DMS153 (cell line): Measurements from ENCODE around the gene VIP.
"Not testable (repeated sequence)": the region's sequence is repeated elsewhere in the genome, so short reads cannot be mapped to it uniquely, and the experiment has no call there.

Experiments
- DNase-seq: peaks from one replicate; lab custom pipeline; 2025; lab: John Stamatoyannopoulos, UW

Gene VIP

DNA sequence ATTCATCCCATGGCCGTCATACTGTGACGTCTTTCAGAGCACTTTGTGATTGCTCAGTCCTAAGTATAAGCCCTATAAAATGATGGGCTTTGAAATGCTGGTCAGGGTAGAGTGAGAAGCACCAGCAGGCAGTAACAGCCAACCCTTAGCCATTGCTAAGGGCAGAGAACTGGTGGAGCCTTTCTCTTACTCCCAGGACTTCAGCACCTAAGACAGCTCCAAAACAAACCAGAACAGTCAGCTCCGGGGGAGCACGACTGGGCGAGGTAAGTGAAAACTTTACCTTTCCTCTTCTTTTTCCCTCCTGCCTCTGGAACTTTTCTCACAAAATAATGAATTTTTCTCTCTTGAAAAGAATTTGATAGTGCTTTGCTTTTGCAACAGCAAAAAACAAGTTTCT is at the start of gene VIP:
Gene VIP (plus strand): TSS at position 104 of the 400 bp plus-strand sequence. CDS start 1,381 bp downstream, outside the sequence.
- no peak for DNase-seq

DNA sequence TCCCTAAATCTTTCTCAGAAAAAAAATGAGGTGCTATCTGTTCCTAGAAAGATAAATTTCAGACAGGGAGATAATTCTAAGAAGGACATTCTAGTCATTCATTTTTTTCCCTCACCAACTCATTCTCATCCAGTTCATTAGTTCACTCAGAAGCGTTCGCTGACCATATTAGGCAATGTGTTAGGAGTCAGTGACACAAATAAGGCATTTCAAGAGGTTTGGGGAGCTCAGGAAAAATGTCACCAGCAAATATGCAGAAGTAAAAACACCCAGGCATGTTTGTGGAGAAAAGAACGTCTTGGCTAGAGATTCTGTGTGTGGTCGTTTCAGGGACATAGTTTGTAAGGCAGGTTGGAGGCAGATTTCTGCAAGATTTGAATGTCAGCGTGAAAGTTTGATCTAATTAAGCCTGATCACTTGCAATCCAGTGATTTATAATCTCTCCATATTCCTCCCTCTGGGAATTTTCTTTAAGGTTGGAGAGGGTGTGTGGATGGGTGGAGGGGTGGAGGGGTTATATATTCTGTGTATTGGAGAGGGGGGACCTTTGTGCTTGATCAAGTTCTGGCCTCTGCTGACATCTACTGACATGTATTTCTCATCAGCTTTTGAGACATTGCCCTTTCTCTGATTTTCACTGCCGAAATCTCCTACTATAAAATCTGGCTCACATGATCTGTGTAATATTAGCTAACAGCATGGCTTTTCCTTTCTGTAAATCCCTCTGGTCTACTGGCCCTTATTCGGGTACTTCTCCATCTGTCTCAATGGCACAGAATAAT is 49.3 kb upstream of the VIP start:
- no peak for DNase-seq

DNA sequence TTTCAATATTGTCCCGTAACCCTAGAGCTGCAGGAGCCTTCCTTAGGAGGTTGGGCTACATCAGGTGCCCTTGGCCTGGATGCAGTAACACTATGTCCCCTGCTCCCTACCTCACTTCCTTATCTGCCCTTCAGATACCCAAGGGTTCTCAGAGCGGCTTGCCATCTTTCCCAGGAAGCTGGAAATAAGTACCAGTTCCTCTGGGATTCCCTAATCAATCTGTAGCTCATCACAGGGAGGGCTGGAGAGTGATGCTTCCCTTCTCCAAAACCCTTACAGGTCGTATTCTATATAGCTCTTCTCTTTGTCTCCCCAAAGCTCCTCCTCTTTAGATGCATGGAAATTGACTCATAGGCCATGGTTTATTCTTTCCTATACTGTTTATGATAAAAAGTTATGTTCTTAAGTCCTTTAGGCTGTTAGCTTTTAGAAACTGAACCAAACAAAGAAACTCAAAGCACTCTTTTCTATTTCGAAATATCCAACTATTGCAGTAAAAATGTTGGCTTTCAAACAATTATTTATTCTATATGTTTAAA is 48.7 kb upstream of the VIP start:
- DNase-seq, result no peak

DNA sequence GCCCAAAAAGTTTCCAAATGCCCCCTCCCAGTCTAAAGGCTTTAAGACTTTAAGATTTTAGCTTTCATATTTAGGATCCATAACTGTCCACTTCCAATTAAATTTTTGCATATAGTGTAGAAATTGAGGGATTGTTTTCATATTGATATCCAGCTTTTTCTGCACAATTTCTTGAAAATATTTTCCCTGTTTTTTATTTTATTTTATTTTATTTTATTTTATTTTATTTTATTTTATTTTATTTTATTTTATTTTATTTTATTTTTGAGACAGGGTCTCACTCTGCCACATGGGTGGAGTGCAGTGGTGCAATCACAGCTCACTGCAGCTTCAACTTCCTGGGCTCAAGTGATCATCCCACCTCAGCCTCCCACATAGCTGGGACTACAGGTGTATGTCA is 46.8 kb upstream of the VIP start:
- DNase-seq, result not testable (repeated sequence)

DNA sequence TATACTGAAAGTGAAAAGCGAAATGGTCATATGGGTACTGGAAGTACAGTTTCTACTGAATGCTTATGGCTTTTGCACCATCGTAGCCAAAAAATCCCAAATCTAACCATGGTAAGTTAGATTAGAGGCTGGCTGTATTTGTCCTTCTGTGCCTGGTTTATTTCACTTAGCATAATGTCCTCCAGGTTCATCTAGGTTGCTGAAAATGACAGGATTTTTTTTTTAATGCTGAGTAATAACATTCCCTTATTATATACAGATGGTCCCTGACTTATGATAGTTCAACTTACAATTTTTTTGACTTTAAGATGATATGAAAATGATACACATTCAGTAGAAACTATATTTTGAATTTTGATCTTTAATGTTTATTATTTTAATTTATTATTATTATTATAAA is 45.3 kb upstream of the VIP start:
- no peak for DNase-seq

DNA sequence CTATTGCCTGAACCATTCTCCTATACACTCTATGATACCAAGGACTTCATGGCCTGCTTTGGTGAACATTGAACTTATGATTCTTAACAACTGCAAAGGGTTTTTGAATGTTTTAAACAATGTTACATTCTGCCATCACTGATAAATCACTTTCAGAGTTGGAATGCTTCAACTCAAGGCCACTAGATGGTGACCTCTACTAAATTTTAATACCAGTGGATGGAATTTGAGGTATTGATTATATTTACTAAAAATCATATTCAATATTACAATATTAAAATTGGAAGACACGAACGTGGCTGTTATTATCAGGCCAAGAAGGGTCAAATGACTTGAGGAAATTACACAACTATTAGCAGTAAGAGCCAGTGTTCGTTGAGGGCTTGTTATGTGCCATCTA is 34.3 kb upstream of the VIP start:
- DNase-seq, result no peak

DNA sequence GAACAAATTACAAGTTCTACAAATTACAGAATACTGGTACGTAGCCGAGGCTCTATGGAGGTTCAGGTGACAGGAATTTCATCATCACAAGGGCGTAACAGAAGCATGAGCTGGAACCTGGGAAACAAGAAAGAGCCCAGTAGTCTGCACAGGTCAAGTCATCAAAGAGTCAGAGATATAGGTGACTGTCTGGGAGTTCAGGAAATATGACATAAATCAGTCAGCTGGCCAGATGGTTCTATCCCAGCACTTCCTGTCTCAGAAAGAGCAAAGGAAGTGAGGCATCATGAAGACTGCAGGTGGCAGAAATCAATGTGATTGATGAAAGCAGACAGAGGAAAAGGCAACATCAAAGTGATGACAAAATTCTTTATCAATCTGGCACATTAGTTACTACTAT is 29.6 kb upstream of the VIP start:
- no peak for DNase-seq

DNA sequence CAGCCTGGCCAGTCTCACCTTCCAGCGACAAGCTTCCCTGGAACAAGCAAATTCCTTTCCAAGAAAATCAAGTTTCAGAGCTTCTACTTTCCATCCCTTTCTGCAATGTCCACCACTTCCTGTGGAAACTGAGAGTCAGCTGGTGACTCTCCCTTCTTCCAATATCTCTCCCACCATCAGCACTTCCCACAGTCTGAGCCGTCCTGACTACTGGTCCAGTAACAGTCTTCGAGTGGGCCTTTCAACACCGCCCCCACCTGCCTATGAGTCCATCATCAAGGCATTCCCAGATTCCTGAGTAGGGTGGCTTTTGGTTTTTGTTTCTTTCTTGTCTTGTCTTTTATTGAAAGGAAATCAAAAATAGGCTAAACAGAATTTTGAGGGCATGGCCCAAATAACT is 28.6 kb upstream of the VIP start:
- no peak for DNase-seq

DNA sequence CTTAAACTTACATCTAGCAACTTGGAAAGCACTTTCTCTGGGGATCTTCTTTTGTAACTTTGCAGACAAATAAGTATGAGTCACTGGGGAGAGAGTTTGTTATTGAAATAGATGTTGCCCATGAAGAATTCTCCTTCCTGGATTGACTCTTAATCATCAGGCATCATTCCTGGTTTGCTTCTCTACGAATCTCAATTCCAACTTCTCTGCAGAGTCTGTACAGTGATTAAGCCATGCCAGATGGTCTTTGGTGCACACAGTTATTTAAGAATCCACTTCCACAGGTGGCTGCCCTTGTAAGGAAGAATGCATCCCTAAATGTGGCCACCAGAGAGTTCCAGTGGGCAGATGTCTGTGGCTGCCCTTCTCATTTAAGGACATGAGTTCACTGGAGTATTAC is 27.2 kb upstream of the VIP start:
- no peak for DNase-seq

DNA sequence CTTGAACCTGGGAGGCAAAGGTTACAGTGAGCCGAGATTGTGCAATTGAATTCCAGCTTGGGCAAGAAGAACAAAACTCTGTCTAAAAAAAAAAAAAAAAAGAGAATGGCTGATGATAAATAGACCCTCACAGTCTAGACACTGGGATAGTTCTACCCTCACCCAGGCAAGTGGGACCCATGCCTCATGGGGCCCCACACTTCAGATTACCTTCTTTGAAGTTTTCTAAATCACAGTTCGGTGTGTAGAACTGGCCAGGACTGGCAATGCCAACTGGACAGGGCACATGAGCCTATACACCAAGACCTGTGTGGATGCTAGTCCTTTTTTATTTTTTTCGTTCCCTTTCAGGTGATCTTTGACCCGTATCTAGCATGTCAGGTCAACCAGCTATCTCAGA is 24.3 kb upstream of the VIP start:
- no peak for DNase-seq

DNA sequence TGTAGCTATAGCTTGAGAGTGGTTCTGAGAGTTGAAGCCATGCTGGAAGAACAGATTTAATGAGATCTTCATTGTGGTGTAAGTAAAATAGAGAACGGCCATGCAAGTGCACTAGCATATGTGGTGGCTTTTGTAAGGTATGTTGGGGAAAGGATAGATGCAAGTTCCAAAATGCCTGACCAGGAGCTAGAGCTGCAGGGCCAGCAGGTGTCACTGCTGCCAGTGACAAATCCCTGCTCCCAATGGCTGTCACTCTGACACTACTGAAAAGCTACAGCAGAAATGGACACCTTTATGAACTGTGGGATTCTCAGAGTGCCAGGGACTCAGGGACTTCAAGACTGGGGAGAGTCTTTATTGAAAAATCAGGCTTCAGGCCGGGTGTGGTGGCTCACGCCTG is 23.1 kb upstream of the VIP start:
- DNase-seq, result no peak

DNA sequence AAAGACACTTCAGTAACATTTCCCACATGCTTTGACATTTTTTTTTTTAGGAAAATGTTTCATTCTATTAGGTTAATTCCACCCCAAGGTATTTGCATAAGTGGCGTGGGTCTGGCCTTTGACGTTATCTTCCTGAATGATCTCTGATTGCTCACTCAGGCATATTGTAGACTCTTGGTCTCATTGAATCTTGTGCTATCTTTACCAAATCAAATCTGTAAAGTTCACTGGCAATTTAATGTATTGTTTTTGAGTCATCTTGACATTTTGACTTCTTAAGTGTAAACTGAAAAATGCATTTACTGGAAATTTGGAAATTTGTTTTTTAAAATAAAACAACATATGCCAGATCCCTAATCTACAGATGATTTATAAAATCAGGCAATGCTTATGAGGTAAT is 16.0 kb upstream of the VIP start:
- no peak for DNase-seq

DNA sequence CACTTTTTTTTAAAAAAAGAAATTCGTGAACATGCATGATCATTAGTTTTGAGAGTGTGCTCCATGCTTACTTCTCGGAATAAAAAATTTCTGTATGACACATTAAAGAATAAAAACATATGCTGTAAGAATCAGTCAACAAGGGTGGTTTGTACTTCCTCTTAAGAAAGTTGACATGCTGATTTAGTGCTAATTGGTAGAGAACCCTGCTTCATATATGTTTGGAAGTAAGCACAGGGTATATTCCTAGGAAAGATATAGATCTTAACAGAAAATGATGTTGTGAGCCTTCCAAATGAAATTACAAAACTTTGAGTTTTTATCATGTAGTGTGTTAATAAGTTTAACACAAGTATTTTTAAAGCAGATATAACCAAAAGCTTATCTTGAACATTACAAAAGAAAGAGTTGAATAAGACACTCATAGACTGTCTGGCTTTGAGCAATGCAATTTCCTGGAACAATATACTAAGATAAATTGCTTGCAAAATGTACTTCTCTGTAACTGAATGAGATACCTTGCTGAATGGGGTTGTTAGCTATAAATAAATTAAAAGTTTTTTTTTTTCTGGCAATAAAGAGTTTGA is 13.8 kb upstream of the VIP start:
- no peak for DNase-seq

DNA sequence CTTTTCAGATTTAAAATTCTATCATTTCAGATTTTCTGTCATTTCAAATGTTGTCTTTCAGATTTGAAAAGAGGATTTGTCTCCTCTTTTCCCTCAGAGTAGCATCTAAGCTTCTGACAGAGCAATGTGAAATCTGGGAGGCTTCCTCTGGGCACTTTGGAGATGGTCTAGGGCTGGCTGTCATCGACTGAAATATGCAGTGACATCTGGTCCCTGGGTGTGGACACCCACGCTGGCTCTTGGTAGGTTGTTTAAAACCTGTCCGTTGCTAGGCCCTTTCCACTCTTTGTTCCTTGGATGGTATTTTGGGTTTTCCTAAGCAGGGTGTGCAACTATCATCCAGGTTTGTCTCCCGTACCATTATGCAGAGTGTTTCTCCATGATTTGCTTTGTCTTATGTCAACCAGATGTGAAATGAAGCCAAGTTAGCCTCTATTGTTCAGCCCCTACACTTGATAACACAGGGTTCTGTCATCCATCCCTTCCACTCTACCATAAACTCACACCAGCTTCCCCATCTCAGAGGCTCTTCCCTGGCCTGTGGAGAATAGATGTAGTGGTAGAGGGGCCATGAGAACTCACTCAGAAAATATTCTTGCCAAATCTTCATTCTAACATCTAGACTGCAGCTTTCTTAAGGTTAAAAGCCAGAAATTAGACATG is 5.0 kb upstream of the VIP start:
- no peak for DNase-seq

DNA sequence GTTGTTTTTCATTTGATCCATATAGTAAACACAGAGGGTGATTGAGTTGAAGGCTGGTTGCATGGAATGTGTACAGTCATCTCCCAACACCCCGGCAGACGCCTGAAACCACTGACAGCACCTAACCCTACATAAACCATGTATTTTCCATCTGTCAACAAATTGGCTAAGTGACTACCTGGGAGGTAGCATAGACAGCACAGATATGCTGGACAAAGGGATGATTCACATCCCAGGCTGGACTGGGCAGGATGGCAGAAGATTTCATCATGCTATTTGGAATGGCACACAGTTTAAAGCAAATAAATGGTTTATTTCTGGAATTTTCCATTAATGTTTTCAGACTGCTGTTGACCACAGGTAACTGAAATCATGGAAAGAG is 4.4 kb upstream of the VIP start:
- no peak for DNase-seq

DNA sequence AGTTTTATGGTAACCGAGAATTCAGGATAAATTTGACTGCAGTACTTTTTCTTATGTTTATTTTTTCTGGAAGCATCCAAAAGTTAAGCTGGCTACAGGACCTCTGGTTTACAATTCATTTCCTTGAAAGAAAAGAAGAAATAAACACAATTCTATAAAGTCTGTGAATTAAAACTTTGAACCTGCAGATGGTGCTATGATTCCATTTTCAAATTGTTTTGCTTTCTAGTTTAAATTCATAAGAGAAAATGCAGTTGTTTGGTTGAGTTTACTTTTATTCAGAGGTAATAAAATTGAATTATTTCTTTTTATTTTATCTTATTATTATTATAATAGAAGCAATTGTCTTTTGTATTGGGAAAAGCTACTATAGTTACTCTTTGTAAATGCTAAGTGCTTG is 1.8 kb upstream of the VIP start:
- DNase-seq, result no peak

DNA sequence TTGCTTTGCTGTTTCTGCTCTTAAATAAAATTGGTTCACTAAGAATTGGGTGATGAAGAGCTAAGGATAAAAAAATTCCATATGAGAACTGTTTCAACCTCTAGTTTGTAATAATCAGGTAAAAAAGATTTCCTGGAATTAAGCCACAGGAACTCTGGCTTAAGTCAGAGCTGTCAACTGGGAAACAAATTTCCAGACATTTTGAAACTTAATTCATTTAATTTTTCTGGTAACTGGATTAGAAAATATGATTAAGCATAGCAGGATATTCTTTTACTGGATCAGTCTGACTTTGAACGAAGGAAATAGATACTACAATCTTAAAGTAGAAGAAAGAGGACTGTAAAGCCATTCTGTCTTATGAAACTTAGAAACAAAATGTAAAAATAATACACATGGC is 1.3 kb upstream of the VIP start:
- no peak for DNase-seq

DNA sequence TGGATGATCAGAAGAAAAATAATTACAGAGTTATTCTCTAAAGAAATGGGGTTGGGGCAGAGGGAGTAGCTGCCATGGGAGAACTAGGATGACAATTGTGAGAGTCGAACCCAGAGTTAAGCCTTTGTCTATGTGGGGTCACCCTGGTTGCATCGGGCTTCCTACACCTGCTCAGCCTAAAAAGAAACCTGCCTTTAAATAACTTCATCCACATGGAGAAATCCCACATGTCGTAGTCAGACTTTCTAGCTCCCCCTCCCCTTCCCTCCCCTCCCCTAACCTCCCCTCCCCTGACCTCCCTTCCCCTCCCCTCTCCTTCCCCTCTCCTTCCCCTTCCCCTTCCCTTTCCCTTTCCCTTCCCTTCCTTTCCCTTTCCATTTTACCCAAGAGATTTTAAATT is 14.7 kb downstream of the VIP start:
- no peak for DNase-seq

DNA sequence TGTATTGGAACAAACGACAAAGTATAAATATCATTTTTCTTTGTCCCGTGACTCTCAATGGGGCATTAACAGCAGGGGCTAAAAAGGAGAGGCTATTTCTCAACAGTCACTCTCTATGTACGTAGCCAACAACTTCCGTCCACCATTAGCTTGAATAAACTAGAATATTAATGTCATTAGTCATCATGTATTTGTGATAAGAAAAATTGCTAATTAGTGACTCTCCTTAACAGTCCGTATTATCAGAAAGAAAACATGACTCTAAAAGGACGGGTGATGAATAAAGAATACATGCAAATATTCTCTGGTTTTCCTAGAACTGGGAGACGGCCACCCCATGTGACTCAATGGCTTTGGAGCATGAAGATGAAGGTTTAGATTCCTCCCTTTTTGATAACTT is 18.6 kb downstream of the VIP start:
- DNase-seq, result no peak

DNA sequence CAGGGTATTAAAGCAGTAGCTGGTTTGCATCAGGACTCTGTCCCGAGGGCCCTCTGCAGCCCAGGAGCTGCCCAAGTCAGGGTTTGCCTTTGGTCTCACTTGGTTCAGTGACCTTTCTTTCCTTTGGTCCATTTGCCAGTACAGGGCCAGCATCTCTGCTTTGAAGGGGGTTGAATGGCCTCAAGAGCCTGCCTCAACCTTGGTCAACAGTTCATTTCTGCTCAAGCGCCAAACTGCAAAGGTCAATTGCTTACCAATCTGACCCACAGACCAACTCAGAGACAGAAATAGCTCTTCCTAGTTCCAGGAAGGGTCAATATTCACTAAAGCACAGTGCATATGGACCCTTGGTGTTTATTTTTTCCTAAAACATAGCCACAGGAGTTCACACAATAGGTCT is 19.4 kb downstream of the VIP start:
- no peak for DNase-seq

DNA sequence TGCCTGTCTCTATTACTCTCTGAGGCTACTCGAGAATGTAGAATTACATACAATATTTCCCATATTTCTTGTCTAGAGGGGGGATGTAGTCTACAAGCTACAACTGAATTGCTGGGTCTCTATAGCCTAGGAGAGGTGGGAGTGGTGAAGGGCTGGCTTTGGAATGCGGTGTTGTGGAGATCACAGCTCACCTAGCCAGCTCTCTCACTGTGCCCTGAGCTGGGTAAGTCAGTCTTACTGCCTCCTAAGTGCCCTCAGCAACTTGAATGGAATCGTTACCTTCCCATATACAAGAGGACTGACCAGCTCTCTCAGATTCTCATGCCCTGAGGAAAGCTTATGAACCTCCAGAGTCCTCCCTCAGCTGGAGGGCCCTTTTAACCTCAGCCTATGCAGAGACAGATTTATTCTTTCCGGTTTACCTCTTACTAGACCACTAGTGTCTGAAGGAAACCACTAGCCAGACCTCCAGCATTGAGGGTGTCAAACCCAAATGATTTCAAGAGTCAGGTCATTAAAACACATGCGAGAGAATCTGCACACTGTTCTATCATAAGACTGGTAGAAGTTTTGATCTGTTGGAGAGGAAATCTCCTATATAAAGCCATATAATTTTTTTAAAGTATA is 20.6 kb downstream of the VIP start:
- no peak for DNase-seq

DNA sequence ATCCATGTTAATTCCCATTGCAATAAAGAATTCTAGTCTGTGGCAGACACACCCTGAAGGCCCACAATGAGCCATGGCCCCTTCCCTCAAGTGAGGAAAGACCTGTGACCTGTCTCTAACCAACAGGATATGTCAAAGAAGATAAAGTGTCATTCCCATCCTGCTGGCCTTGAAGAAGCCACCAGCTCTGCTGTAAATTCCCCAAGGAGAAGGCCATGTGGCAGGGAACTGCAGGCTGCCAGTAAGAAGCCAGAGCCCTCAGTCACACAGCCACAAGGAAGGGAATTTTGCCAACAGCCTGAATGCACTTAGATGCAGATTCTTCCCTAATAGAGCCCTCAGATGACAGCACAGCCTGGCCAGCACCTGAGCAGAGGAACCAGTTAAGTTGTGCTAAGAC is 24.8 kb downstream of the VIP start:
- no peak for DNase-seq

DNA sequence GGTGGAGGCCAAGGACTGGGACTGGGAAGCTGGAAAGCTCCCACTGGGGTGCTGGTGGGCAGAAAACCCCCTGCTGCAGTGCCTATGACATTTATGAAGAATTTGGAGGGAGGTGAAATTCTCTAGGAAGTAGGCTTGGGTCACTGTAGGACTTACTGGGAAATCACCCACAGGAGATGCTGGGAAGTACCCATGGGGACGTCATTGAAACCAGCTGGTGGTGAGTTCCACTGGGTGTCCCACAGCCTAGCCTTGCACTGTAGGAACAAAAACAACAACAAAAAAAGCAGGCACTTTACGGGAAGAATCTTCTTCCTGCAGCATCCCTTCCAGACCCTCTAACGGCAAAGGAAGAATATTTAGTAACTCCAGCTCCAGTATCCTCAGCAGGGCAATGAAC is 26.2 kb downstream of the VIP start:
- DNase-seq, result no peak
